NCI-H446 (cell line): ENCODE measurements around the gene PSMC6.
"Not testable (repeated sequence)": the region's sequence is repeated elsewhere in the genome, so short reads cannot be mapped to it uniquely, and the experiment has no call there.

Experiments used
- DNase-seq, 2 experiments: peaks; one replicate each; lab custom pipeline; 2025; lab: John Stamatoyannopoulos, UW

PSMC6 gene

DNA sequence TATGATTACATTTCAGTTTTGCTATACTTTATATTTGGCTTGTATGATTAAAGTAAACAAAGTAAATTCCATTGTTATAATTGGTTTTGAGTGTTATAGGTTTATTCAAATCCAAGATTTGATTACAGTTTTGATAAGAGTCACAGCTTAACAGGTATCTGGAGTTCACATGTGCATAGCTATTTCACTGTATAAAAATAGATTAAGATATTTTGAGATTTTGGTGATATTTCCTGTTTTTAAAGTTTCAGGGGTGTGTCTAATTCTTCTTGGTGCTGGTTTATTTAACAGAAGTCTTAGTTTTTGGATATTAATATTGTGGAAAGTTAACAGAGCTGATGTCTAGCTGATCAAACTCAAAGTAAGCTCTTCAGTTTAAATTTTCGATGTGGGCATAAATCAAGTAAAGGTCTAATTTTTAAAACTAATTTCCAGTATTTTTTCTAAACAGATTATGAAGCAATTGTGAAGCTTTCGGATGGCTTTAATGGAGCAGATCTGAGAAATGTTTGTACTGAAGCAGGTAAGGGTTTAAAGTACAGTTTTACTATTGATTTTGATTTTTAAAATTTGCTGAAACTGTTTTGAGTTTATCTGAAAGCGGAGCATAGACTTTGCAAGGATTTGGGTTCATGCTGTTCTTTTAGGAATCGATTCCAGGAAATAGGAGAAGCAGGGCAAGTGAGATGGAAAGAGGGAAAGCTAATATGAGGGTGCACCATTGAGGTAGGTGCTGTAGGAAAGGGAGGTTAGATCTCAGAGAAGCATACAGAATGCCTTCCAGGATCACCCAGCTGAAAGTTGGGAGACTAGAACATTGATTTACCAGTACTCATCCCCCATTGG, 16.7 kb downstream of the PSMC6 start:
- no peak for DNase-seq

DNA sequence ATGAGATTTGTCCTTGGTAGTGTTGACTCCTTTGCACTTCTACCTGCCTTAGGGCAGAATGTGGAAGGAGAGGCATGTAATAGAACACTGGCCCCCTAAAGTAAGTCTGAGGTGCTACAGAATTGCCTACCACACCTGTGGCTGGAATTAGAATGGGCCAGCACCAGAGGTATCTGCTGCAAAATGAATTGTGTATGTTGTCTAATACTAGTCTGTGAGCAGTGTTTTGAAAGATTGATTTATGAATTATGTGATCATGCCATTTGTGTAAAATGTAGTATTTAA, 17.3 kb downstream of the PSMC6 start:
- DNase-seq: no peak

DNA sequence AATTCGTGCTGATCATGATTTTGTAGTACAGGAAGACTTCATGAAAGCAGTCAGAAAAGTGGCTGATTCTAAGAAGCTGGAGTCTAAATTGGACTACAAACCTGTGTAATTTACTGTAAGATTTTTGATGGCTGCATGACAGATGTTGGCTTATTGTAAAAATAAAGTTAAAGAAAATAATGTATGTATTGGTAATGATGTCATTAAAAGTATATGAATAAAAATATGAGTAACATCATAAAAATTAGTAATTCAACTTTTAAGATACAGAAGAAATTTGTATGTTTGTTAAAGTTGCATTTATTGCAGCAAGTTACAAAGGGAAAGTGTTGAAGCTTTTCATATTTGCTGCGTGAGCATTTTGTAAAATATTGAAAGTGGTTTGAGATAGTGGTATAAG, 20.5 kb downstream of the PSMC6 start:
- DNase-seq: not testable (repeated sequence)

DNA sequence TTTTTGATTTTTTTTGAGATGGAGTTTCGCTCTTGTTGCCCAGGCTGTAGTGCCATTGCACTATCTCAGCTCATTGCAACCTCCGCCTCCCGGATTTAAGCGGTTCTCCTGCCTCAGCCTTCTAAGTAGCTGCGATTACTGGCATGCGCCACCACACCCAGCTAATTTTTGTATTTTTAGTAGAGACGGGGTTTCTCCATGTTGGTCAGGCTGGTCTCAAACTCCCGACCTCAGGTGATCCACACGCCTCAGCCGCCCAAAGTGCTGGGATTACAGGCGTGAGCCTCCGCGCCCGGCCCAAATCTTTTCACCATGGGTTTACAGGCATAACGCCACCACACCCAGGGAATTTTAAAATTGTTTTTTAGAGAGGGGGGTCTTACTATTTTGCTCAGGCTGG, 22.0 kb downstream of the PSMC6 start:
- not testable (repeated sequence) for DNase-seq

DNA sequence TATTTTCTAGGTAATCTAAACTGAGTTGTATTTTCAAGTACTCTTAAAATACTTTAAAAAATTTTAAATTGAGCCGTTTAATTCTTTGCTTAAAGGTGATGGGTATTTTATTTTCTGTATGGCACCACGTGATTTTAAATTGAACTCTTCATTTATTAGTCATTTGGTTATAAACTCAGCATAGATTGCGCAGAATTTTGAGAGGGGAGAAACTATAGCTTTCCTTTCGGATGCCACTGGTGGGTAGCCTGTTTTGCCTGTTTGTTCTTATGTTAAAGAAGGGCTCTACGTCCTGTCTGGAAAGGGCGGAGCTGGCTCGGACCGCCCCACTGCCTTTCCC, 22.6 kb downstream of the PSMC6 start:
- no peak for DNase-seq

DNA sequence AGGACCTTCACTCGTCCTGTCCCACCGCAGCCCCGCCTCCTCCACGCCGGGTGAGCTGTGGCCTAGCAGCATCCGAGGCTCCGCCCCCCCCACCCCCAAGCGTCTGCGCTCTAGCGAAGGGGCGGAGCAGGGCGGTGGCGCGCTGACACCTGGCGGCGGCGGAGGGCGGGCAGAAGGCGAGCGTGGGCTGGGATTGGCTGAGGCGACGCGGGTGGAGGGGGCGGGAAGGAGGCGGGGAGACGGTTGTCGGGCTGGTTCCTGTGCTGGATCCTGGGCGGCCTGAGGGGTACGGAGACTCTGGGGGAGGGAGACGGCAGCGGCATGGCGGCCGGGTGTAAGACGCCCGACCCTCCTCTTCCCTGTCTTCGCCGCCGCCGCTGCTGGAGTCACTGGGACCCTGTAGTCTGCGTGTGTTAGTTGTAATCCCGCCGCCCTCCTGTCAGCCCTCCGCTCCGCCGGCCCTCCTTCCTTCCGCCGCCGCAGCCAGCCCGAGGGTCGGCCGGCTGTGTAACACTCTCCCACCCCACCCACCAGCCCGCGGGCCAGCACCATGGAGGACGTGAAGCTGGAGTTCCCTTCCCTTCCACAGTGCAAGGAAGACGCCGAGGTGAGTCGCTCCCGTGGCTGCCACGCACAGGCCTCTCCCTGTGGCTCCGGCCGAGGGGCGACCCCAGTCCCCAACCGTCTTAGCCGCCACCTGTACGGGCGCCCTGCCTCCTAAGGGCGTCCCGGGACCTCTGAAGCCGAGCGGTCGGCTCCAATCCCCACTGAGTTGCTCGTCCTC, 23.1 kb downstream of the PSMC6 start, which contains the start of gene STYX:
Gene STYX (plus strand): TSS at position 242 of the 784 bp plus-strand sequence. CDS start 309 bp downstream, at position 551.
- DNase-seq: peak; percentile 93 to 98

DNA sequence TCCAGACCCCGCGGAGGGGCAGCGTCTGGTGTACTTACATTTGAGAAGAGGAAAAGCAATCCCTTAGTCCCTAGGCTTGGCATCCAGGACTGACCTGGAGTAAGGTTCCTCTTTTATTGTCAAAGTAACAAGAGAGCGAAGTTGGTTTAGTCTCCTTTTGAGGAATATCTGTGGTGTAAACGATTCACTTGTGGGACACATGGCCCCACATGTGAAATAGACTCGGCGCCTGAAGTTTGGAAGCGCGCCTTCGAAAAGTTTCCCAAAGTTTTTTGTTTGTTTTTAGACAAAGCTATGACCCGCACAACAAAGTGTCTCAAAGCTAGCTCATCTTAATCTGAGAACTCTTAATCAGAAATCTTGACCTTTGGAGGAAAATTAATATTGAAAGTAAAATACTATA, 23.7 kb downstream of the PSMC6 start:
- no peak for DNase-seq

DNA sequence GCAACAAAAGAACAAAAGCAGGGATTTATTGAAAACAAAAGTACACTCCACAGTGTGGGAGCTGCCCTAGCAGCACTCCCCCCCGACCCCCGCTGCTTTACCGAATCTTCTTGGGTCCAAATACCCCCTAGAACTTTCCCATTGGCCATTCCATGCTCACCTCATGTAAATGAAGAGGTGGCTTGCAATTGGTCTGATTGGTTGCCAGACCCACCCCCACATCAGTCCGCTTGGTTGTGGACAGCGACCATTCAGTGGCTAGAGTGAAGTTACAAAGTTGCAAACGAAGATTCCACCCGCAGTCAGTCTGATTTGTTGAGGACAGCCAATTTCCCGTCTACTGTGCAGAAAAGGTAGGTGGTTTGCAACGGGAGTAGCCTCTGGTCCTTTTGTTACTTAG, 26.8 kb downstream of the PSMC6 start:
- DNase-seq: no peak

DNA sequence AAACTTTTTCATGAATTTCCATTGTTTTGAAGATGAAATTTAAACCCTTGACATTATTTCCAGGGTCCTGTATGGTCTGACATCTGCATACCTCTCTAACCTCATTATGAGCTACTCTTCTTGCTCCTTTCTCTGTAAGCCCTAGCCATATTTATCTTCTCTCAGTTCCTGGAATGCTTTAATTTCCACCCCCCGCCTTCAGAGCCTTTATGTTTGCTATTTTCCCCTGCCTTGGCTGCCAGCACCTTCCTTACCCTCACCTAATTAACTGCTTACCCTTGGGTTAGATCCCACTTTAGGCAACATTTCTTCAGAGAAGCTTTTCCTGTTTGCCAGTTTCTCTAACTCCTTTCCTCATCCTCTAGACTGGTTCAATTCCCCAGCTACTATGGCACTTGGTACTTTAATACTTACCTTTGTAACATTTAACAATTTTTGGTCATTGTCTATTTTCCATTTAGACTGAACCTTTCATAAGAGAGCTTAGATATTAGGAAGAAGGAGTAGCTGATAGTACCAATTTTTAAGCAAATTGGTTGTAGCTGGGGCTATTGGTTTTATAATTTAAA, 29.0 kb downstream of the PSMC6 start:
- DNase-seq: no peak

DNA sequence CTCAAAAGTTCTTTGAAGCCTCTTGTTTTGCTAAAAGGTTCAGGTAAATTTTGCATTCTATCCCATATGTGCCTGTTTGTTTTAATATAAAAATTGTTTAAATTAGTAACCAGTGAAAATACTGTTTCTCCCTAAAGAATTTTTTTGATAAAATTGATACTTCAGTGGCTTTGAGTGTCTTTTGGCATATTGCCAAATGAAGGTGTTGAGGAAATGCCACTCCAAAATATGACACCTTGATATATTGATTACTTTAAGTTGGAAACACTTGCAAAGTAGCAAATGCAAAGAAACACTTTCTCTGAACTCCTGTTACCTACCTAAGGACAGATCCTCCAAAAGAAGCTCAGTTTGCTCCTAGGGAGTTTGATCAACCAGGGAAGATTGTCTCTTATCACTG, 31.4 kb downstream of the PSMC6 start:
- peak in 1 of 2 experiments; percentile 2 for DNase-seq

DNA sequence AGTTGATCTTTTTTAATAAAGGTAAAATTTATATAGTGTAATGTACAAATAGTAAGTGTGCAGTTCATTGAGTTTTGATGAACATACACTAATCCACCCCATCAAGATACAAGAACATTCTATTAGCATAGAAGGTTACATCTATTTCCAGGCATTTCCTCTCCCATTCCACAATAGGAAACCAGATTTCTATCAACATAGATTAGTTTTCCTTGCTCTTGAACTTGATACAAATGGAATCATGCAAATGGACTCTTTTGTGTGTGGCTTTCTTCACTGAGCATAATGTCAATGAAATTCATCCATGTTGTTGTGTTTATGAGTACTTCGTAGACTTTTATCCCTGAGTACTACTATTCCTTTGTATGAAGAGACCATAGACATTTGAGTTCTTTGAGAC, 33.8 kb downstream of the PSMC6 start:
- no peak for DNase-seq

DNA sequence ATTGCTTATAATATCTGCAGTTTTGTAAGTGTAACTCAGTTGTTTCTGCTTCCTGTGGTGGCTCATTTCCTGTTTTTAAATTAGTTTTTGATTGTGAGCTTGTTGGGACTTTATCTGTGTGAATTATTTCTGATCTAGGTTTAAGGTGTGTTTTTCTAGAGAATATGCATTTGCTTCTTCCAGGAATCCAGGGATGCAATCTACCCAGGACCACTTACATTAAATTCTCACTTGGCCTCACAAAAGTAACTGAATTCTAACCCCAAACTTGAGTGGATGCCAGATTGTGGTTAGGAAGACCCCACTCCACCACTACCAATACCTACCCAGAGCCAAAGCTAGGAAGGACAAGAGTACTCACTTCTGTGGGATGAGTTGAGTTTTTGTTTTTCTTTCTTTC, 34.9 kb downstream of the PSMC6 start:
- DNase-seq: no peak

DNA sequence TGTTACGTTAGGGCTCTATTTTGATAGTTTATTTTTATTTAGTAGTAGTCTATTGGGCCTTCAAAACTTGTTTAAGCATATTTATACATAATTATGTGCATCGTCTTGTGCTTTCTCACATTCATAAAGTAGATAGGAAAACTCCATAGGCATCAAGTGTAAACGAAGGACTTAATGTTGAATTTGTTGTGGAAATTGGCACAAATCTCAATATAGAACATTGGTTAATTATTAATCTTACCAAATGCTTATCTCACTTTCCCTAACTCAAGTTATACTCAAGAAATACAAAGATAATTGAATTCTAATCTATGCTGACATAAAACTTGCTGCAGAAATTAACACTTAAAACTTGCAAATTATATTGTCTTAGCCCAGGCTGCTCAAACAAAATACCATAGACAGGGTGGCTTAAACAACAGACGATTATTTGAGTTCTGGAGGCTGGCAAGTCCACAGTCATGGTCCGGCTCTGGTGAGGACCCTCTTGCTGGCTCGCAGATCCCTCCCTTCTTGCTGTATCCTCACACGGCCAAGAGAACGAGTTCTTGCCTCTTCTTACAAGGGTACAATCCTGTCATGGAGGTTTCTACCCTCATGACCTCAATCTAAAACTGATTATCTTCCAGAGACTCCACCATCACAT, 41.8 kb downstream of the PSMC6 start:
- no peak for DNase-seq

DNA sequence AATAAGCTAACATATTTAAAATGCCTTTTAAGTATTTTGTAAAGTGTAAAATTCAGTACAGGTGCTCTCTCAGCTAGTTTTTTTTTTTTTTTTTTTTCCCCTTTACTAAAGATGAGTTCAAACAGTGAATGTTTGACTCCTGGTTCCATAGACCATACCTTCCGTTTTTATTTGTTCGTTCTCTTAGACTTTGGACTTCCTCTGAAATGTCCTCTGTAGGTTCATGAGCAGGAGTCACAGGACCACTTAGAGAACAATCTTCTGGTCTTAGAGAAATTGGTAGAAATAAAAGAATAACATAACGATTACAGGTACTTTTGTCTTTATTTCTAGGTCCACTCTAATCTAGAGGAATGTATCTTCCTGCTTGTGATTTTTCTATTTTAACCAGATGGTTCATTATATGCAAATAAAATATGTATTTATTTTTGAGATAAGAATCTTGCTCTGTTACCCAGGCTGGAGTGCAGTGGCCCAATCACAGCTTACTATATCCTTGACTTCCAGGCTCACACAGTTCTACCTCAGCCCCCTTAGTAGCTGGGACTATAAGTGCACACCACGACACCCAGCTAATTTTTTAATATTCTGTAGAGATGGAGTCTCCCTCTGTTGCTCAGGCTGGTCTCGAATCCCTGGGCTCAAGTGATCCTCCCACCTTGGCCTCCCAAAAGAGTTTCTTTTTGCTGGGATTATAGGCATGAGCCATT, 48.8 kb downstream of the PSMC6 start:
- DNase-seq: no peak

DNA sequence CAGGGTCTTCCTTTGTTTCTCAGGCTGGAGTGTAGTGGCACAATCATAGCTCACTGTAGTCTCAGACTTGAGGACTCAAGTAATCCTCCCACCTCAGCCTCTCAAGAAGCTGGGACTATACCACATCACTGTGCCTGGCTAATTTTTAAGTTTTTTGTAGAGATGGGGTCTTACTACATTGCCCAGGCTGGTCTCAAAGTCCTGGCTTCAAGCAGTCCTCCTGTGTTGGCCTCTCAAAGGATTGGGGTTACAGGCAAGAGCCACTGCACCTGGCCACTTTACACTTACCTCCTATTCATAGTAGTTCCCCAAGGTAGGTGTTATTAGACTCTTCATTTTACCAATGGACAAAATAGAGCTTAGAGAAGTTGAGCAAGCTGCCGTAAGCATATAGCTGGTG, 52.1 kb downstream of the PSMC6 start:
- DNase-seq: no peak

DNA sequence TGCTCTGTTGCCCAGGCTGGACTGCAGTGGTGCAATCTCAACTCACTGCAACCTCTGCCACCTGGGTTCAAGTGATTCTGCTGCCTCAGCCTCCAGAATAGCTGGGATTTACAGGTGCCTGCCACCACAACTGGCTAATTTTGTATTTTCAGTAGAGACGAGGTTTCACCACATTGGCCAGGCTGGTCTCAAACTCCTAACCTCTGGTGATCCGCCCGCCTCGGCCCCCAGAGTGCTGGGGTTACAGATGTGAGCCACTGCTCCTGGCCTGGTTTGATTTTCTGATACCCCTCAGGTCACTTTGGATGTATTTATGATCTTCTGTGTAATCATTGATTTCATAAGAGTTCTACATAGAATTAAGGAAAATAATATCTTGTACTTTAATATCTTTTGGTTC, 55.9 kb downstream of the PSMC6 start:
- not testable (repeated sequence) for DNase-seq

DNA sequence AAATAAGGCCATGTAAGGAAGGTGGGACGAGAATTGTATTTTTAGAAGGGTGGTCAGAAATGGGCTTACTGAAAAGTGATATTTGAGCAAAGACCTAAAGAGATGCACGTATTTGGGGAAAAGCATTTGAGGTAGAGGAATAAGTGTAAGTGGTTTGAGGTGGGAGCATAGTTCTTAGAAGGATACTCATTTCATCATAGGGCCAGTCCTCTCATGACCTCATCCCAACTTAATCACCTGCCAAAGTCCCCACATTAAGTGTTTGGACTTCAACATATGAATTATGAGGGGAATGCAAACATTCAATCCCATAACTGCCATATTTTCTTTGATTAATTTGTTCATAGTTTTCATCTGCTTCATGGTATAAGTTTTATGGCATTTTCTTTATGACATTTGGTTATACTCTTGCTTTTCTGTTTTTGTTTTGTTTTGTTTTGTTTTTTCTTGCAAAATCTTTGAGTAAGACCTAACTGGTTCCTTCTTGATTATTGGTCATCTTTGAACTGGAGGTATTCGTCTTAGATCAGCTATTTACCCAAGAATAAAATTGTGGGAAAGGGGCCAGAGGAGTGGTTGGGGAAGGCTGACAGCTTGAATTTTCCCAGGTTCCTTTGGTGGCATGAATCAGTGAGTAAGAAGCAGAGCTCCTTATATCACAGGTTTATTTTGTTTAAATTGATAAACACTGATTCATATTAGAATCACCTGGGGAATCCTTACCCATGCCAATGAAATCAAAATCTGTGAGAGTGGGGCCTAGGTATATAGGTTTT, 60.2 kb downstream of the PSMC6 start:
- no peak for DNase-seq

DNA sequence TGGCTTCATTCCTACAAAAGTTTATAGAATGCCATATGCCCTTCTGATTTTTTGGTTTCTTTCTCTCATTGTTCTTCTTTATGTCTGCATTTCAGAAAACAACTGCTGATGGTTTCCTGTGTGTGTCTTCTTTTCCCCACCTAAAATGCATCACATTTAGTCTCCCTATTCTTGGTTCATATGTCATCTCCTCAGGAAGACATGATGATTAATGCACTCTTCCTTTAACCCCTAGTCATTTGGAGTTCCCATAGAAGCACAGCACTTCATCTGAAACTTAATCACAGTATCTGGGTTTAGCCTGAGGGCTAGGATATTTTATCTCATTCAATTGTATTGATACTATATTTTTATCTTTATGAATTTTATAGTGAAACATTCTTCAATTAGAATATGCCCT, 62.9 kb downstream of the PSMC6 start:
- no peak for DNase-seq

DNA sequence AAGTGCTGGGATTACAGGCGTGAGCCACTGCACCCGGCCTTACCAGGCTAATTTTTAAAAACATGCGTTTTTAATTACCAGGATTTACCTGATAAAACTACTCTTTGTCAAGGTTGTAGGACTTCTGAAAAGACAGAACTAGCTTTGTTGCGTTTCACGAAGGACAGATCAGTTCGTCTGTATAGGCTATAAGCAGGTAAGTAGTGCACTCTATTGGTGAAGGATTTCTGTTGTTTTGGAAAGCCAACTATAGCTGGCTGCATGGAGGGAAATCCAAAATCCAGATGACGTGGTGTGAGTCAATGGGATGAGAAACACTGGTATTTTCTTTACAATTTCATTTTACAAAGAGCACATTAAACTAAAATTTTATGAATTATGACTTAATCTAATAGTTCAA, 69.8 kb downstream of the PSMC6 start:
- DNase-seq: no peak
